SU-DHL-6 (cell line): ENCODE data around the gene ACVR2B.

Experiments used
- H2AFZ ChIP-seq: fragments of 200-600 bp; sonication (generic); 2 replicates; pipeline ENCODE4 v1.6.1; 2014; ENCODE audit warnings: low read depth, mild to moderate bottlenecking, moderate library complexity, mixed read lengths, antibody characterized with exemption, low read length; ENCODE audit not compliant: severe bottlenecking
- H3F3A ChIP-seq: fragments of 200-600 bp; shearing (Covaris generic); 2 replicates; pipeline ENCODE4 v1.6.0; 2016; ENCODE audit warnings: antibody characterized with exemption, mild to moderate bottlenecking; ENCODE audit not compliant: insufficient read depth
- H3K27ac ChIP-seq: fragments of 200-600 bp; sonication (generic); 2 replicates; pipeline ENCODE4 v1.5.1; 2016; ENCODE audit warnings: low read depth, mild to moderate bottlenecking, low read length, moderate library complexity, mixed read lengths
- H3K27me3 ChIP-seq: fragments of 200-600 bp; sonication (generic), shearing (Covaris generic); 2 replicates; pipeline ENCODE4 v1.6.0; 2014; ENCODE audit warnings: mild to moderate bottlenecking, low read length
- H3K36me3 ChIP-seq: fragments of 200-600 bp; sonication (generic); 2 replicates; pipeline ENCODE4 v1.6.1; 2014; ENCODE audit warnings: mild to moderate bottlenecking, low read length, mixed read lengths
- H3K4me2 ChIP-seq: fragments of 300-600, 200-600 bp; shearing (Covaris generic), sonication (generic); 2 replicates; pipeline ENCODE4 v1.6.0; 2014; ENCODE audit warnings: low read length, low read depth, mild to moderate bottlenecking; ENCODE audit not compliant: poor library complexity, severe bottlenecking
- H3K4me3 ChIP-seq: fragments of 200-600 bp; sonication (generic); 2 replicates; pipeline ENCODE4 v1.5.1; 2014; ENCODE audit warnings: antibody characterized with exemption, low read length, mild to moderate bottlenecking, mixed read lengths; ENCODE audit not compliant: insufficient read depth, poor library complexity, severe bottlenecking
- H3K79me2 ChIP-seq: fragments of 200-600 bp; sonication (generic); 2 replicates; pipeline ENCODE4 v1.6.1; 2014; ENCODE audit warnings: mild to moderate bottlenecking, low read length, moderate library complexity; ENCODE audit not compliant: insufficient read depth
- H3K9ac ChIP-seq: fragments of 200-600 bp; sonication (generic); 2 replicates; pipeline ENCODE4 v1.7.0; 2014; ENCODE audit warnings: mild to moderate bottlenecking, low read length
- H3K9me2 ChIP-seq: fragments of 200-600 bp; sonication (generic); replicated peaks from 2 replicates; pipeline ENCODE4 v1.6.1; 2014; ENCODE audit warnings: low read length; ENCODE audit not compliant: insufficient read depth
- H3K9me3 ChIP-seq: fragments of 200-600 bp; sonication (generic); 2 replicates; pipeline ENCODE4 v1.6.1; 2014; ENCODE audit warnings: low read length, mixed read lengths; ENCODE audit not compliant: insufficient read depth
- H4K20me1 ChIP-seq: fragments of 200-600 bp; sonication (generic); 2 replicates; pipeline ENCODE4 v1.6.1; 2014; ENCODE audit warnings: low read depth, mild to moderate bottlenecking, antibody characterized with exemption, low read length, moderate library complexity, mixed read lengths
- CTCF ChIP-seq: fragments of 200-600 bp; sonication (generic); IDR thresholded peaks from one replicate; pipeline ENCODE4 v1.5.1; 2017; ENCODE audit warnings: antibody characterized with exemption, mild to moderate bottlenecking, low read length, moderate library complexity; ENCODE audit not compliant: insufficient read depth, poor library complexity, severe bottlenecking
- EZH2phosphoT487 ChIP-seq: fragments of 200-600 bp; sonication (generic), shearing (Covaris generic); conservative IDR thresholded peaks from 2 replicates; pipeline ENCODE4 v1.6.1; 2018; ENCODE audit warnings: mild to moderate bottlenecking, antibody characterized with exemption, low read length, moderate library complexity, mixed read lengths

ACVR2B gene

GRCh38 chr3:38519651-38520050 is 66.0 kb downstream of the ACVR2B start:
- Histone ChIP-seq H3K27me3 (no peaks in the 10 kb centered on the region), H4K20me1 (no peaks in the 10 kb centered on the region), H3F3A (no peaks in the 10 kb centered on the region), H3K9ac (no peak overlapping the region), H3K9me3 (no peaks in the 10 kb centered on the region), H3K36me3 (peaks cover 15% of the 10 kb centered on the region; the same call in 1 of the 2 replicates), H3K4me2 (no peak overlapping the region), H3K4me3 (no peak overlapping the region), H2AFZ (no peak overlapping the region), H3K9me2 (no peaks in the 10 kb centered on the region), H3K27ac (no peak overlapping the region), H3K79me2 (no peaks in the 10 kb centered on the region)
- no peak for TF ChIP-seq CTCF
- TF ChIP-seq EZH2phosphoT487 = no peak

GRCh38 chr3:38521391-38521987 is 67.8 kb downstream of the ACVR2B start:
- no peaks in the 10 kb centered on the region for H3K27me3 ChIP-seq
- no peaks in the 10 kb centered on the region for H3K9me3 ChIP-seq
- no peak overlapping the region for H3K27ac ChIP-seq
- H3K4me3 ChIP-seq = no peak overlapping the region
- no peak overlapping the region for H3K9ac ChIP-seq
- H4K20me1 ChIP-seq = no peaks in the 10 kb centered on the region
- TF ChIP-seq EZH2phosphoT487 = no peak
- TF ChIP-seq CTCF = peak; percentile 83
- no peak overlapping the region for H3K4me2 ChIP-seq
- H3K36me3 ChIP-seq = peaks cover 17% of the 10 kb centered on the region; the same call in 1 of the 2 replicates
- H2AFZ ChIP-seq = no peak overlapping the region
- no peaks in the 10 kb centered on the region for H3K79me2 ChIP-seq
- H3K9me2 ChIP-seq = no peaks in the 10 kb centered on the region
- no peaks in the 10 kb centered on the region for H3F3A ChIP-seq

- H3K4me2 ChIP-seq = no peak overlapping the region
- no peaks in the 10 kb centered on the region for H3F3A ChIP-seq
- no peaks in the 10 kb centered on the region for H3K9me2 ChIP-seq
- no peak for TF ChIP-seq EZH2phosphoT487
- TF ChIP-seq CTCF = no peak
- H2AFZ ChIP-seq = no peak overlapping the region
- no peaks in the 10 kb centered on the region for H3K9me3 ChIP-seq
- H3K27me3 ChIP-seq = no peaks in the 10 kb centered on the region
- no peaks in the 10 kb centered on the region for H4K20me1 ChIP-seq
- H3K27ac ChIP-seq = no peak overlapping the region
- H3K9ac ChIP-seq = no peak overlapping the region
- no peaks in the 10 kb centered on the region for H3K79me2 ChIP-seq
- H3K36me3 ChIP-seq = peaks cover 15% of the 10 kb centered on the region; the same call in 1 of the 2 replicates
- no peak overlapping the region for H3K4me3 ChIP-seq
Measured at GRCh38 chr3:38522002-38522401, 68.3 kb downstream of the ACVR2B start.
